ENCODE results near the gene PIM1.

The PIM1 gene

GRCh38 chr6:37202788-37203491, 33.0 kb downstream of the PIM1 start:
- TF ChIP-seq CTCF (IDR thresholded peaks at IDR 0.05; ENCODE audit: insufficient read depth, low read length) (no peak), REST (IDR thresholded peaks at IDR 0.05; ENCODE audit: insufficient replicate concordance, low read depth) (no peak), POLR2AphosphoS5 (IDR thresholded peaks at IDR 0.05; ENCODE audit: low read depth) (no peak), SPI1 (IDR thresholded peaks at IDR 0.05; ENCODE audit: borderline replicate concordance, low read depth) (no peak), GABPA (IDR thresholded peaks at IDR 0.05; ENCODE audit: low read depth) (no peak)
- Histone ChIP-seq H3K27ac (replicated peaks) (no peak overlapping the region), H3K4me3 (replicated peaks; ENCODE audit: insufficient read depth, low read length) (no peak overlapping the region), H3K27me3 (ENCODE audit: insufficient read depth, poor library complexity, severe bottlenecking) (no peaks in the 10 kb centered on the region)
- DNase-seq (ENCODE audit: low read depth in 1 of 2, low spot score in 1 of 2), result no peak

- DNase-seq (ENCODE audit: low read depth in 1 of 2, low spot score in 1 of 2), result no peak
- no peaks in the 10 kb centered on the region for H3K27me3 ChIP-seq (ENCODE audit: insufficient read depth, poor library complexity, severe bottlenecking)
- H3K27ac ChIP-seq (replicated peaks), result no peak overlapping the region
- TF ChIP-seq SPI1 (IDR thresholded peaks at IDR 0.05; ENCODE audit: borderline replicate concordance, low read depth) (no peak), CTCF (IDR thresholded peaks at IDR 0.05; ENCODE audit: insufficient read depth, low read length) (no peak), REST (IDR thresholded peaks at IDR 0.05; ENCODE audit: insufficient replicate concordance, low read depth) (no peak), GABPA (IDR thresholded peaks at IDR 0.05; ENCODE audit: low read depth) (no peak), POLR2AphosphoS5 (IDR thresholded peaks at IDR 0.05; ENCODE audit: low read depth) (no peak)
- H3K4me3 ChIP-seq (replicated peaks; ENCODE audit: insufficient read depth, low read length), result no peak overlapping the region
Measured at GRCh38 chr6:37204014-37204751, 34.2 kb downstream of the PIM1 start.

- no peak for DNase-seq (ENCODE audit: low read depth in 1 of 2, low spot score in 1 of 2)
- Histone ChIP-seq H3K4me3 (replicated peaks; ENCODE audit: insufficient read depth, low read length) (no peak overlapping the region), H3K27ac (replicated peaks) (no peak overlapping the region), H3K27me3 (ENCODE audit: insufficient read depth, poor library complexity, severe bottlenecking) (no peaks in the 10 kb centered on the region)
- TF ChIP-seq GABPA (IDR thresholded peaks at IDR 0.05; ENCODE audit: low read depth) (no peak), CTCF (IDR thresholded peaks at IDR 0.05; ENCODE audit: insufficient read depth, low read length) (no peak), SPI1 (IDR thresholded peaks at IDR 0.05; ENCODE audit: borderline replicate concordance, low read depth) (no peak), REST (IDR thresholded peaks at IDR 0.05; ENCODE audit: insufficient replicate concordance, low read depth) (no peak), POLR2AphosphoS5 (IDR thresholded peaks at IDR 0.05; ENCODE audit: low read depth) (no peak)
Measured at GRCh38 chr6:37205175-37205996, 35.4 kb downstream of the PIM1 start.

Data from HL-60 (cell line).